Sigmoid colon (tissue), 4 donors: ENCODE results near the gene ZNF485.

Experiments used
- CTCF ChIP-seq, 4 experiments: fragments of 450-650 bp in 3 of 4; fragments of 200-600 bp in 1 of 4; IDR thresholded peaks; one replicate each; pipeline ENCODE4 v1.5.1; 2016 to 2019; ENCODE audit warnings: antibody characterized with exemption in 4 of 4, mild to moderate bottlenecking in 3 of 4, moderate library complexity in 2 of 4
- EP300 ChIP-seq, 4 donors: sonication (generic); formaldehyde crosslinking; IDR thresholded peaks; one replicate each; pipeline ENCODE4 v1.6.1; 2017; ENCODE audit warnings: antibody characterized with exemption in 4 of 4
- POLR2A ChIP-seq, 2 donors: fragments of 450-650 bp; IDR thresholded peaks; one replicate each; pipeline ENCODE4 v1.6.1; 2016; ENCODE audit warnings: antibody characterized with exemption in 2 of 2, mild to moderate bottlenecking in 2 of 2, moderate library complexity in 2 of 2

- TF ChIP-seq CTCF (IDR thresholded peaks at IDR 0.05) (no peak), POLR2A (IDR thresholded peaks at IDR 0.05) (no peak), EP300 (IDR thresholded peaks at IDR 0.05) (no peak)
Observed at GRCh38 chr10:43653746-43654145, 47.5 kb downstream of the ZNF485 start.
